AG04450 (cell line): Measurements from ENCODE around the gene COL25A1. TPM values are rescaled to one million over a fixed set of nuclear protein-coding genes. Genes with fewer than 3 reads are reported as not detected.

Source experiments
- CTCF ChIA-PET: fragments of 300-600, 350-600 bp; formaldehyde crosslinking; extraction: SDS; loops from one replicate; lab custom pipeline; 2022; ENCODE audit warnings: antibody characterized with exemption, inconsistent platforms; lab: Charles Lee
- POLR2A ChIA-PET: fragments of 350-600 bp; formaldehyde crosslinking; extraction: SDS; loops from one replicate; lab custom pipeline; 2021; ENCODE audit warnings: antibody characterized with exemption, inconsistent platforms; lab: Yijun Ruan, JAX
- DNase-seq: peaks from one replicate; pipeline ENCODE4 v3.0.0-alpha.2; 2011; ENCODE audit warnings: low read depth, low spot score
- H3K27ac ChIP-seq: one replicate; pipeline ENCODE4 v1.5.1; 2012; ENCODE audit warnings: low read depth, low read length, control low read depth
- H3K27me3 ChIP-seq: one replicate; pipeline ENCODE4 v1.6.0; 2012; ENCODE audit warnings: low read length; ENCODE audit not compliant: control insufficient read depth, insufficient read depth
- H3K4me3 ChIP-seq: 2 replicates; pipeline ENCODE4 v1.5.1; 2011; ENCODE audit warnings: mild to moderate bottlenecking, low read depth, low read length, control low read depth
- H3K9me3 ChIP-seq: 2 replicates; pipeline ENCODE4 v1.5.1; 2012; ENCODE audit warnings: low read length; ENCODE audit not compliant: control insufficient read depth, insufficient read depth
- CTCF ChIP-seq: IDR thresholded peaks from 2 replicates; pipeline ENCODE4 v1.5.1; 2011; ENCODE audit warnings: low read depth, low read length, control low read depth, inconsistent platforms
- polyA plus RNA-seq: library from polyadenylated mRNA; depleted of rRNA; stranded (reverse); fragments of >200 nt; gene quantifications from 2 replicates; pipeline ENCODE4 v1.2.3, GENCODE V29; 2011

Gene COL25A1
- polyA plus RNA-seq, 1 experiment, result not detected

GRCh38 chr4:109164011-109164410, 138.4 kb downstream of the COL25A1 start:
- ChIA-PET POLR2A (no interaction called here), CTCF (no interaction called here)
- Histone ChIP-seq H3K4me3 (no peak overlapping the region), H3K9me3 (no peaks in the 10 kb centered on the region), H3K27me3 (no peaks in the 10 kb centered on the region), H3K27ac (no peak overlapping the region)
- DNase-seq, result no peak
- no peak for TF ChIP-seq CTCF

GRCh38 chr4:109163493-109163892, 139.0 kb downstream of the COL25A1 start:
- H3K4me3 ChIP-seq, result no peak overlapping the region
- H3K9me3 ChIP-seq, result no peaks in the 10 kb centered on the region
- H3K27me3 ChIP-seq, result no peaks in the 10 kb centered on the region
- TF ChIP-seq CTCF, result no peak
- CTCF ChIA-PET, result no interaction called here
- no peak overlapping the region for H3K27ac ChIP-seq
- POLR2A ChIA-PET, result no interaction called here
- no peak for DNase-seq

GRCh38 chr4:109162759-109163158, 139.7 kb downstream of the COL25A1 start:
- Histone ChIP-seq H3K9me3 (no peaks in the 10 kb centered on the region), H3K4me3 (no peak overlapping the region), H3K27ac (no peak overlapping the region), H3K27me3 (no peaks in the 10 kb centered on the region)
- no peak for TF ChIP-seq CTCF
- no peak for DNase-seq
- ChIA-PET CTCF (no interaction called here), POLR2A (no interaction called here)

GRCh38 chr4:109160494-109160893, 142.0 kb downstream of the COL25A1 start:
- DNase-seq, result no peak
- no peaks in the 10 kb centered on the region for H3K9me3 ChIP-seq
- TF ChIP-seq CTCF, result no peak
- CTCF ChIA-PET, result no interaction called here
- no peaks in the 10 kb centered on the region for H3K27me3 ChIP-seq
- H3K27ac ChIP-seq, result no peak overlapping the region
- POLR2A ChIA-PET, result no interaction called here
- H3K4me3 ChIP-seq, result no peak overlapping the region

GRCh38 chr4:109157696-109158095, 144.8 kb downstream of the COL25A1 start:
- DNase-seq, result no peak
- H3K9me3 ChIP-seq, result no peaks in the 10 kb centered on the region
- no peaks in the 10 kb centered on the region for H3K27me3 ChIP-seq
- H3K27ac ChIP-seq, result no peak overlapping the region
- no peak overlapping the region for H3K4me3 ChIP-seq
- no peak for TF ChIP-seq CTCF
- POLR2A ChIA-PET, result no interaction called here
- CTCF ChIA-PET, result no interaction called here
